SU-DHL-6 (cell line): Measurements from ENCODE around the gene THSD1.

Experiments used
- H2AFZ ChIP-seq: fragments of 200-600 bp; sonication (generic); 2 replicates; pipeline ENCODE4 v1.6.1; 2014; ENCODE audit warnings: low read depth, mild to moderate bottlenecking, moderate library complexity, mixed read lengths, antibody characterized with exemption, low read length; ENCODE audit not compliant: severe bottlenecking
- H3F3A ChIP-seq: fragments of 200-600 bp; shearing (Covaris generic); 2 replicates; pipeline ENCODE4 v1.6.0; 2016; ENCODE audit warnings: antibody characterized with exemption, mild to moderate bottlenecking; ENCODE audit not compliant: insufficient read depth
- H3K27ac ChIP-seq: fragments of 200-600 bp; sonication (generic); 2 replicates; pipeline ENCODE4 v1.5.1; 2016; ENCODE audit warnings: low read depth, mild to moderate bottlenecking, low read length, moderate library complexity, mixed read lengths
- H3K27me3 ChIP-seq: fragments of 200-600 bp; sonication (generic), shearing (Covaris generic); 2 replicates; pipeline ENCODE4 v1.6.0; 2014; ENCODE audit warnings: mild to moderate bottlenecking, low read length
- H3K36me3 ChIP-seq: fragments of 200-600 bp; sonication (generic); 2 replicates; pipeline ENCODE4 v1.6.1; 2014; ENCODE audit warnings: mild to moderate bottlenecking, low read length, mixed read lengths
- H3K4me2 ChIP-seq: fragments of 300-600, 200-600 bp; shearing (Covaris generic), sonication (generic); 2 replicates; pipeline ENCODE4 v1.6.0; 2014; ENCODE audit warnings: low read length, low read depth, mild to moderate bottlenecking; ENCODE audit not compliant: poor library complexity, severe bottlenecking
- H3K4me3 ChIP-seq: fragments of 200-600 bp; sonication (generic); 2 replicates; pipeline ENCODE4 v1.5.1; 2014; ENCODE audit warnings: antibody characterized with exemption, low read length, mild to moderate bottlenecking, mixed read lengths; ENCODE audit not compliant: insufficient read depth, poor library complexity, severe bottlenecking
- H3K79me2 ChIP-seq: fragments of 200-600 bp; sonication (generic); 2 replicates; pipeline ENCODE4 v1.6.1; 2014; ENCODE audit warnings: mild to moderate bottlenecking, low read length, moderate library complexity; ENCODE audit not compliant: insufficient read depth
- H3K9ac ChIP-seq: fragments of 200-600 bp; sonication (generic); 2 replicates; pipeline ENCODE4 v1.7.0; 2014; ENCODE audit warnings: mild to moderate bottlenecking, low read length
- H3K9me2 ChIP-seq: fragments of 200-600 bp; sonication (generic); replicated peaks from 2 replicates; pipeline ENCODE4 v1.6.1; 2014; ENCODE audit warnings: low read length; ENCODE audit not compliant: insufficient read depth
- H3K9me3 ChIP-seq: fragments of 200-600 bp; sonication (generic); 2 replicates; pipeline ENCODE4 v1.6.1; 2014; ENCODE audit warnings: low read length, mixed read lengths; ENCODE audit not compliant: insufficient read depth
- H4K20me1 ChIP-seq: fragments of 200-600 bp; sonication (generic); 2 replicates; pipeline ENCODE4 v1.6.1; 2014; ENCODE audit warnings: low read depth, mild to moderate bottlenecking, antibody characterized with exemption, low read length, moderate library complexity, mixed read lengths
- EZH2phosphoT487 ChIP-seq: fragments of 200-600 bp; sonication (generic), shearing (Covaris generic); conservative IDR thresholded peaks from 2 replicates; pipeline ENCODE4 v1.6.1; 2018; ENCODE audit warnings: mild to moderate bottlenecking, antibody characterized with exemption, low read length, moderate library complexity, mixed read lengths
- TF ChIP-seq, protein P1 (sequence below): fragments of 200-600 bp; sonication (generic); IDR thresholded peaks from one replicate; pipeline ENCODE4 v1.5.1; 2017; ENCODE audit warnings: antibody characterized with exemption, mild to moderate bottlenecking, low read length, moderate library complexity; ENCODE audit not compliant: insufficient read depth, poor library complexity, severe bottlenecking

THSD1 gene

DNA sequence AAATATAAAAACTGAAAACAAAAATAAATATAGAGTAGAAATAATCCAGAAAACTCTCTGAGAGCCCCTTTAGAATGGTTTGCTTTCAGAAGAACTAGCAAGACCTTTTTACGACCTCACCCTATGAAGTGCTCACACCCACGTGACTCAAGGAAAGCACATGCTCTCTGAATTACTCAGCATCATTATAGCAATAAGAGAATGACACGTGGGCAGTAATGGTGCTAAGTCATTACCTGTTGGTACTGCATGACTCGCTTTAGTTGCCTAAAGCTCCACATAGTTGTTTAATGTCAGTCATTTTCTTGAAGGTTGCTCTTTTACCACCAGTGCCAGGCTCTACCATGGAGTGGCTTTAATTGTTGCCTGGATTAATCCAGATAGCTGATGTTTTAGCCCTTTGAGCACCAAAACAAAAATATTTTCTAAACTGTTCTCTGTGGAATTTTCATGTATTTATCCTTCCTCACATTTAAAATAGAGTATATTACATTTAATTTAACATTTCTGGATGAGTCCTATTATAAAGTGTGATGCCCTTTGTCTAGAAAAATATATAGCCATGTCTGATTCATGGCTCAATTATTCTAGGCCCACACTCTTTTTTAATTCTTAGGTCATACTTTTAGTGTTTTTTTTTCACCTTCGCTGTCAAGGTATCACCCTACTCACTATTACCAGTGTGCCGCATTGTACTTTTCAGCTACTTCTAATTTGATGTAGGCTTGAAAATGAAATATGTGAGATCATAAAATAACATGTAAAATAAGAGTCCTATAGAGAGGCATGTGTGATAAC, 56.8 kb downstream of the THSD1 start:
- H3K9me2 ChIP-seq = no peaks in the 10 kb centered on the region
- no peak overlapping the region for H3K27ac ChIP-seq
- no peaks in the 10 kb centered on the region for H3K36me3 ChIP-seq
- no peak overlapping the region for H3K4me2 ChIP-seq
- no peak overlapping the region for H3K4me3 ChIP-seq
- no peaks in the 10 kb centered on the region for H3K9me3 ChIP-seq
- no peak overlapping the region for H2AFZ ChIP-seq
- no peak overlapping the region for H3K9ac ChIP-seq
- H3K79me2 ChIP-seq = no peaks in the 10 kb centered on the region
- no peaks in the 10 kb centered on the region for H3K27me3 ChIP-seq
- no peaks in the 10 kb centered on the region for H3F3A ChIP-seq
- no peaks in the 10 kb centered on the region for H4K20me1 ChIP-seq
- TF ChIP-seq, protein P1, sequence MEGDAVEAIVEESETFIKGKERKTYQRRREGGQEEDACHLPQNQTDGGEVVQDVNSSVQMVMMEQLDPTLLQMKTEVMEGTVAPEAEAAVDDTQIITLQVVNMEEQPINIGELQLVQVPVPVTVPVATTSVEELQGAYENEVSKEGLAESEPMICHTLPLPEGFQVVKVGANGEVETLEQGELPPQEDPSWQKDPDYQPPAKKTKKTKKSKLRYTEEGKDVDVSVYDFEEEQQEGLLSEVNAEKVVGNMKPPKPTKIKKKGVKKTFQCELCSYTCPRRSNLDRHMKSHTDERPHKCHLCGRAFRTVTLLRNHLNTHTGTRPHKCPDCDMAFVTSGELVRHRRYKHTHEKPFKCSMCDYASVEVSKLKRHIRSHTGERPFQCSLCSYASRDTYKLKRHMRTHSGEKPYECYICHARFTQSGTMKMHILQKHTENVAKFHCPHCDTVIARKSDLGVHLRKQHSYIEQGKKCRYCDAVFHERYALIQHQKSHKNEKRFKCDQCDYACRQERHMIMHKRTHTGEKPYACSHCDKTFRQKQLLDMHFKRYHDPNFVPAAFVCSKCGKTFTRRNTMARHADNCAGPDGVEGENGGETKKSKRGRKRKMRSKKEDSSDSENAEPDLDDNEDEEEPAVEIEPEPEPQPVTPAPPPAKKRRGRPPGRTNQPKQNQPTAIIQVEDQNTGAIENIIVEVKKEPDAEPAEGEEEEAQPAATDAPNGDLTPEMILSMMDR = no peak
- no peak for TF ChIP-seq EZH2phosphoT487

GRCh38 chr13:52348071-52348470, 57.9 kb downstream of the THSD1 start:
- Histone ChIP-seq H3K9ac (no peak overlapping the region), H3K27ac (no peak overlapping the region)

GRCh38 chr13:52345631-52346251, 60.2 kb downstream of the THSD1 start:
- Histone ChIP-seq H4K20me1 (no peaks in the 10 kb centered on the region), H3K4me2 (no peak overlapping the region), H3K79me2 (no peaks in the 10 kb centered on the region), H3K9me2 (no peaks in the 10 kb centered on the region), H3K4me3 (no peak overlapping the region), H3K27ac (no peak overlapping the region), H3K9ac (no peak overlapping the region), H2AFZ (no peak overlapping the region), H3K9me3 (no peaks in the 10 kb centered on the region), H3K27me3 (no peaks in the 10 kb centered on the region), H3F3A (no peaks in the 10 kb centered on the region), H3K36me3 (no peaks in the 10 kb centered on the region)
- TF ChIP-seq, protein P1 = no peak
- TF ChIP-seq EZH2phosphoT487 = no peak

More at GRCh38 chr13:52348071-52348470, 57.9 kb downstream of the THSD1 start:
- Histone ChIP-seq H2AFZ (no peak overlapping the region), H3K79me2 (no peaks in the 10 kb centered on the region), H3K36me3 (no peaks in the 10 kb centered on the region), H3K4me3 (no peak overlapping the region), H3K9me3 (no peaks in the 10 kb centered on the region), H3K9me2 (no peaks in the 10 kb centered on the region), H4K20me1 (no peaks in the 10 kb centered on the region), H3K4me2 (no peak overlapping the region), H3F3A (no peaks in the 10 kb centered on the region), H3K27me3 (no peaks in the 10 kb centered on the region)
- TF ChIP-seq, protein P1 = no peak
- no peak for TF ChIP-seq EZH2phosphoT487
